Measurements from ENCODE around the gene HID1. TPM values are rescaled to one million over a fixed set of nuclear protein-coding genes. Genes with fewer than 3 reads are reported as not detected.

The HID1 gene
- polyA plus RNA-seq (2013, experiment 1 of 2) = 2.7 TPM
- polyA plus RNA-seq (2013, experiment 2 of 2) = 3.7 TPM

- Histone ChIP-seq H3K9me3 (ENCODE audit: insufficient read depth, low read depth, low read length) (no peaks in the 10 kb centered on the region), H3K9ac (ENCODE audit: low read depth, low read length) (peak within 1 kb of the TSS; percentile 47; the same call in 1 of the 2 replicates), H3K4me3 (ENCODE audit: low read length) (peak within 1 kb of the TSS; percentile 63), H3K27ac (ENCODE audit: low read depth, low read length) (no peak within 1 kb of the TSS), H3K27me3 (ENCODE audit: insufficient read depth, low read length) (peaks cover 64% of the 10 kb centered on the region), H3K4me1 (ENCODE audit: insufficient read depth, low read length) (0 out of 2 replicates have a peak, but pooled peaks cover 3% of the 10 kb centered on the region), H3K36me3 (ENCODE audit: insufficient read depth, low read length) (no peaks in the 10 kb centered on the region)
- 1% methylated on average over 95 of the region's 95 CpGs for WGBS
Observed at GRCh38 chr17:74972107-74972972, at the start of gene HID1. HID1 (minus strand) TSS chr17:74972759; CDS start chr17:74972656, 103 bp downstream.

GRCh38 chr17:75020331-75021110, 48.0 kb upstream of the HID1 start:
- WGBS = 95% methylated on average over 19 of the region's 19 CpGs
- Histone ChIP-seq H3K27ac (ENCODE audit: low read depth, low read length) (no peak overlapping the region), H3K36me3 (ENCODE audit: insufficient read depth, low read length) (peaks cover 48% of the 10 kb centered on the region), H3K9ac (ENCODE audit: low read depth, low read length) (no peak overlapping the region), H3K4me3 (ENCODE audit: low read length) (no peak overlapping the region), H3K4me1 (ENCODE audit: insufficient read depth, low read length) (no peaks in the 10 kb centered on the region), H3K9me3 (ENCODE audit: insufficient read depth, low read depth, low read length) (no peaks in the 10 kb centered on the region), H3K27me3 (ENCODE audit: insufficient read depth, low read length) (no peaks in the 10 kb centered on the region)

GRCh38 chr17:75019710-75020109, 47.2 kb upstream of the HID1 start:
- H3K27ac ChIP-seq (ENCODE audit: low read depth, low read length) = no peak overlapping the region
- H3K27me3 ChIP-seq (ENCODE audit: insufficient read depth, low read length) = no peaks in the 10 kb centered on the region
- H3K36me3 ChIP-seq (ENCODE audit: insufficient read depth, low read length) = peaks cover 48% of the 10 kb centered on the region
- no peak overlapping the region for H3K4me3 ChIP-seq (ENCODE audit: low read length)
- H3K4me1 ChIP-seq (ENCODE audit: insufficient read depth, low read length) = no peaks in the 10 kb centered on the region
- WGBS = 94% methylated on average over 3 of the region's 3 CpGs
- H3K9ac ChIP-seq (ENCODE audit: low read depth, low read length) = no peak overlapping the region
- no peaks in the 10 kb centered on the region for H3K9me3 ChIP-seq (ENCODE audit: insufficient read depth, low read depth, low read length)

GRCh38 chr17:75019146-75019545, 46.6 kb upstream of the HID1 start:
- Histone ChIP-seq H3K9ac (ENCODE audit: low read depth, low read length) (no peak overlapping the region), H3K27me3 (ENCODE audit: insufficient read depth, low read length) (no peaks in the 10 kb centered on the region), H3K4me3 (ENCODE audit: low read length) (no peak overlapping the region), H3K4me1 (ENCODE audit: insufficient read depth, low read length) (no peaks in the 10 kb centered on the region), H3K9me3 (ENCODE audit: insufficient read depth, low read depth, low read length) (no peaks in the 10 kb centered on the region), H3K36me3 (ENCODE audit: insufficient read depth, low read length) (peaks cover 48% of the 10 kb centered on the region), H3K27ac (ENCODE audit: low read depth, low read length) (no peak overlapping the region)
- 94% methylated on average over 5 of the region's 5 CpGs for WGBS

GRCh38 chr17:75013092-75013559, 40.6 kb upstream of the HID1 start:
- no peaks in the 10 kb centered on the region for H3K9me3 ChIP-seq (ENCODE audit: insufficient read depth, low read depth, low read length)
- WGBS = 3% methylated on average over 10 of the region's 10 CpGs
- H3K27ac ChIP-seq (ENCODE audit: low read depth, low read length) = peak overlapping the region; percentile 91; the same call in 1 of the 2 replicates
- H3K36me3 ChIP-seq (ENCODE audit: insufficient read depth, low read length) = peaks cover 8% of the 10 kb centered on the region; the same call in 1 of the 2 replicates
- peak overlapping the region; percentile 65 for H3K4me3 ChIP-seq (ENCODE audit: low read length)
- no peaks in the 10 kb centered on the region for H3K27me3 ChIP-seq (ENCODE audit: insufficient read depth, low read length)
- H3K4me1 ChIP-seq (ENCODE audit: insufficient read depth, low read length) = peaks cover 18% of the 10 kb centered on the region
- H3K9ac ChIP-seq (ENCODE audit: low read depth, low read length) = peak overlapping the region; percentile 86

GRCh38 chr17:75012346-75013091, 40.0 kb upstream of the HID1 start, which contains the start of gene MRPL58:
MRPL58 (plus strand) TSS chr17:75012670; CDS start chr17:75012687, 17 bp downstream.
- WGBS = 2% methylated on average over 63 of the region's 63 CpGs
- Histone ChIP-seq H3K27ac (ENCODE audit: low read depth, low read length) (peak within 1 kb of the TSS; percentile 91), H3K27me3 (ENCODE audit: insufficient read depth, low read length) (no peaks in the 10 kb centered on the region), H3K9ac (ENCODE audit: low read depth, low read length) (peak within 1 kb of the TSS; percentile 86), H3K4me3 (ENCODE audit: low read length) (peak within 1 kb of the TSS; percentile 65), H3K4me1 (ENCODE audit: insufficient read depth, low read length) (peaks cover 18% of the 10 kb centered on the region), H3K36me3 (ENCODE audit: insufficient read depth, low read length) (peaks cover 8% of the 10 kb centered on the region; the same call in 1 of the 2 replicates), H3K9me3 (ENCODE audit: insufficient read depth, low read depth, low read length) (no peaks in the 10 kb centered on the region)

GRCh38 chr17:75012096-75012345, 39.5 kb upstream of the HID1 start:
- Histone ChIP-seq H3K4me1 (ENCODE audit: insufficient read depth, low read length) (peaks cover 18% of the 10 kb centered on the region), H3K9me3 (ENCODE audit: insufficient read depth, low read depth, low read length) (no peaks in the 10 kb centered on the region), H3K27ac (ENCODE audit: low read depth, low read length) (peak overlapping the region; percentile 91), H3K27me3 (ENCODE audit: insufficient read depth, low read length) (no peaks in the 10 kb centered on the region), H3K9ac (ENCODE audit: low read depth, low read length) (peak overlapping the region; percentile 86), H3K36me3 (ENCODE audit: insufficient read depth, low read length) (peaks cover 6% of the 10 kb centered on the region; the same call in 1 of the 2 replicates), H3K4me3 (ENCODE audit: low read length) (peak overlapping the region; percentile 65)
- 45% methylated on average over 5 of the region's 5 CpGs for WGBS

- Histone ChIP-seq H3K4me3 (ENCODE audit: low read length) (peak overlapping the region; percentile 65), H3K27me3 (ENCODE audit: insufficient read depth, low read length) (no peaks in the 10 kb centered on the region), H3K9ac (ENCODE audit: low read depth, low read length) (peak overlapping the region; percentile 86), H3K27ac (ENCODE audit: low read depth, low read length) (peak overlapping the region; percentile 91), H3K36me3 (ENCODE audit: insufficient read depth, low read length) (0 out of 2 replicates have a peak, but pooled peaks cover 2% of the 10 kb centered on the region), H3K9me3 (ENCODE audit: insufficient read depth, low read depth, low read length) (no peaks in the 10 kb centered on the region), H3K4me1 (ENCODE audit: insufficient read depth, low read length) (peaks cover 18% of the 10 kb centered on the region)
- 84% methylated on average over 13 of the region's 13 CpGs for WGBS
Observed at GRCh38 chr17:75011401-75012095, 39.0 kb upstream of the HID1 start.

- Histone ChIP-seq H3K27ac (ENCODE audit: low read depth, low read length) (no peak overlapping the region), H3K9me3 (ENCODE audit: insufficient read depth, low read depth, low read length) (no peaks in the 10 kb centered on the region), H3K4me1 (ENCODE audit: insufficient read depth, low read length) (peaks cover 18% of the 10 kb centered on the region), H3K36me3 (ENCODE audit: insufficient read depth, low read length) (no peaks in the 10 kb centered on the region; the same call in 1 of the 2 replicates), H3K27me3 (ENCODE audit: insufficient read depth, low read length) (no peaks in the 10 kb centered on the region), H3K4me3 (ENCODE audit: low read length) (no peak overlapping the region), H3K9ac (ENCODE audit: low read depth, low read length) (no peak overlapping the region; the same call in 1 of the 2 replicates)
- 77% methylated on average over 8 of the region's 8 CpGs for WGBS
Observed at GRCh38 chr17:75010683-75011400, 38.3 kb upstream of the HID1 start.
